NCI-H2196 (cell line): ENCODE results near the gene EPB41L4B.

ENCODE experiments used
- DNase-seq: peaks from one replicate; lab custom pipeline; 2025; ENCODE audit not compliant: unreplicated experiment; lab: John Stamatoyannopoulos, UW

Gene EPB41L4B

GRCh38 chr9:109321727-109322126 lies 868 bp upstream of the EPB41L4B start:
- DNase-seq = no peak

- DNase-seq = peak; percentile 8
Observed at GRCh38 chr9:109320331-109320741, 523 bp downstream of the EPB41L4B start.

- DNase-seq = no peak
Observed at GRCh38 chr9:109319626-109320241, 1.1 kb downstream of the EPB41L4B start.

GRCh38 chr9:109319017-109319625 lies 1.7 kb downstream of the EPB41L4B start:
- no peak for DNase-seq

DNA sequence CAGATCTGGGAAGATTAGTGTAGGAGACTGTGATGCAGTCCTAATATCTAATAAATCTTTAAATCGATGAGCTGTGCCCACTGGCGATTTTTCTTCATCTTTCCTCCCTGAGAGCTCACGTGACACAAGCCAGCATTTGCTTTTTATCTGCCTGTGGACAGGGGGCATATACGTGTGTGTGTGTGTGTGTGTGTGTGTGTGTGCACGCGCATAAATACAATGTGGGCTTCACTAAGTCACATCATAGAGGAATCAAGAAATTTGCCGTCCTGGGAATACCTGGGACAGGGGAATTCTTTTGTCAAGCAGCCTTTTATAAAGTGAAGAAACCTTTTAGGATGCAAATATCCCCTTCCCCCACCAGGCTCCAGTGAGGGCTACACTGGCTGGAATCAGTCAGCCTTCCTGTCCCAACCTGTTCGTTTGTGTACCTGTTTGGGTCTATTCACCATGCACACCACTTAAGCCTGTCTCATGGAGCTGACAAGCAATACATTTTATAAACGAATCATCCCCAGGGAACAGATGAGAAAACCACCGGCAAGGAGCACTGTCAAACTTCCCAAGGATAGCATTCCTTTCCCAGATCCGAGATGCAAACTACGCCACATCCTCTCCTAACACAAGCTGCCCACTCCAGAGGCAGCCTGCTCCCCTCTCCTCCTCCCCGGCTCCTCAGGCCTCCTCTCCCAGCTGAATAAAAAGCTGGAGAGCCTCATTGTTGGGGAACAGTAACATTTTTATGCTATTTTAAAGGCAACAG lies 2.7 kb downstream of the EPB41L4B start:
- no peak for DNase-seq

GRCh38 chr9:109317311-109317978 lies 3.4 kb downstream of the EPB41L4B start:
- peak; percentile 16 for DNase-seq

- DNase-seq = peak; percentile 93
Observed at GRCh38 chr9:109316207-109316640, 4.6 kb downstream of the EPB41L4B start.

DNA sequence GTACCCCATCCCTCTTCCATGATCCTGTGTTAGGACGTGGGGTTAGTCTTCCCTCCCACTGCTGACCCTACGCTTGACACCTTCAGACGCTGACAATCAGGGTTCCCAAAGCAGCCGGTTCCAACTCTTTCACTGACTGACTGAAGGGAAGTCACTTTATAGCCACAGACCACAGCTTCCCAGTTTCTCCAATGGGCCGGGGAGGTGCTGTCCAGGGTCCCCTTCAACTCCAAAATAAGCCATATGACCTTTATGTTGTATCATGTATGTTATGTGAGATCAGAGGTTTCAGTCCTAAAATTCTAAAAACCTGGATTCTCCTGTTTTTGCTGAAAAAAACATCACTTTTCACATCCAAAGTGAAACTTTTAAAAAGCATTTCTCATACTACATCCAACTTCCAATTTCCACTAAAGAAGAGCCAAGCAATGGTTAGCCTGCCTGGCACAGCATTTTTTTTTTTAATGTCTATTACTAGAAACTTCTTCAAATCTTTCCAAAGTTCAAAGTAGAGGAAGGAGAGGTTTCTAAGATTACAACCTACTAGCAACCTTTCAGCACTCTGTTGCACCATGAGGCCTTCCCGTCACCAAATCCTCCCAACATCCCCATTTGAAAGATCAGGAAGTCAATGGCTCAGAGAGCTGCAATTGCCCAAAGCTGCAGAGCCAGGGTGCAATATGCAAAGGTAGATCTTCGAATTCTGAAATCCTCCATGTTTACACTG lies 5.2 kb downstream of the EPB41L4B start:
- DNase-seq = no peak

DNA sequence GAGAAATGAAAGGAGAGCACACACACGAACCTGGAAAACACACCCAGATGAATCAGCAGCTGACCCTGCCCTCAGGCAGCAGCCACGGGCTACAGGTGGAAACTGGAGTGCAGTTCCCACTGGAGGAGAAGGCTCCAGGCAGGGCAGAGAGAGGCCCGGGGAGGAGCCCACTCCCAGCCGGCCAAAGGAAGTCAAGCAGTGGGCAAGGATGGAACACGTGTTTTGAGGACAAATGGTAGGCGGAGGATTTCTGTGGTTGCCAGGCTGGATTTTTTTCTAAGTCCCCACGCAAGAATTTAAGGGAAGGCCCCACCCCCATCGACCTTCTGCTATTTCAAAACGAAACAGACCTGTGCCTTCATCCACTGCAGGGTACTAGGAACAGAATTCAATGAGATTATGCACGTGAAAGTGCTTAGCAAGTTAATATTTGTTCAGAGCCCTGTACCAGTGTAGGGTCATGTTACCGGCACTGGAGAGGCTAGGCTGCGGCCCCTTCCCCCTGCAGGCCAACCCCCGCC lies 6.8 kb downstream of the EPB41L4B start:
- DNase-seq = no peak

DNA sequence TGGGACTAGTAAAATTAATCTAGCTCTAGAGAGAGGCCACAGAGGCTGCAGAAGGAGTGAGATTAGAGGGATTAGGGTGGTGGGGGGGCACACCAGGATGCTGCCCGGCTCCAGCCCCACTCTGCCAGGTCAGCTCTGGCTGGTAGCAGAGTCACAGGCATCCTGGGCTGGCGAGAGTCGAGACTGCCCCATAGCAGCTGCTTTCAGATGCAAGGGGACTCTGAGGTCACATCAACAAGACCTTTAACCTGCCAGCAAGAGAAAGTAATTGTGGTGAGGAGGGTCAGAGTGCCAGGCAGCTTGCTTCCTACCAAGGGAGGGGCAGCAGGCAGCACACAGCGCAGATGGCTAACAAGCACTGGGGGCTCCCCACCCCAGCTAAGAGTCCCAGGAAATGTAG lies 7.5 kb downstream of the EPB41L4B start:
- no peak for DNase-seq

- no peak for DNase-seq
Observed at GRCh38 chr9:109312783-109313182, 8.1 kb downstream of the EPB41L4B start.

- DNase-seq = no peak
Observed at GRCh38 chr9:109311731-109312130, 9.1 kb downstream of the EPB41L4B start.

GRCh38 chr9:109311286-109311685 lies 9.6 kb downstream of the EPB41L4B start:
- DNase-seq = peak; percentile 17

GRCh38 chr9:109310486-109310901 lies 10.4 kb downstream of the EPB41L4B start:
- no peak for DNase-seq

- no peak for DNase-seq
Observed at GRCh38 chr9:109309282-109309681, 11.6 kb downstream of the EPB41L4B start.

- no peak for DNase-seq
Observed at GRCh38 chr9:109307380-109308240, 13.2 kb downstream of the EPB41L4B start.

DNA sequence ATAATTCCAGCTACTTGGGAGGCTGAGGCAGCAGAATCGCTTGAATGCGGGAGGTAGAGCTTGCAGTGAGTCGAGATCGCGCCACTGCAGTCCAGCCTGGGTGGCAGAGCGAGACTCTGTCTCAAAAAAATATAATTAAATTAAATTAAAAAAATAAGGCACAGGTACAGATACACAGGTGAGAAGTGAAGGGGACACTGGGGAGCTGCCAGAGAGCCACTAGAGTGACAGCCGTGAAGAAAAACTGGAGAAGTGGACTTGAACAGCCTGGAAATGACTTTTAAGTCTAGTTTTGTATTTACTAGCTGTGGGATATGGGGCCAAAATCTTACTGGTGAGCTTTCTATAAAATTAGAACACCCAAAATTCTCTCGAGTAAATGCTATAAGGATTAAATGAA lies 15.1 kb downstream of the EPB41L4B start:
- no peak for DNase-seq

DNA sequence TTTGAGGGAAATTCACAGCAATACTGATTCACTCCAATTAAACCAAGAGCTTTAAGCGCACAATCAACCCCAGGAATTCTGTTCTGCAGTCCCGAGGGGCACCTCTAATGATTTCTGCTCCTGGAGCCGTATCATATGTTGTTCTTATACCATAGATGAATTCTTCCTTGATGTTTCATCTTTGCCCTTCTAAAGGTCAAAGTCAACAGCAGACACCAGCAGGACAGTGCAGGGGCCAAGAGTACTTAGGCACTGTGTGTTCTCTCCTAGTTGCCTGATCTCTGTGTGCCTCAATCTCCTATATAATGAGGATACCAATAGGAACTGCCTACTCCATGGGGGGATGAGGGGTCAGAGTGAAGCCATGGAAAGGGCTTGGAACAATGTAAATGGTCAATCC lies 16.5 kb downstream of the EPB41L4B start:
- no peak for DNase-seq

DNA sequence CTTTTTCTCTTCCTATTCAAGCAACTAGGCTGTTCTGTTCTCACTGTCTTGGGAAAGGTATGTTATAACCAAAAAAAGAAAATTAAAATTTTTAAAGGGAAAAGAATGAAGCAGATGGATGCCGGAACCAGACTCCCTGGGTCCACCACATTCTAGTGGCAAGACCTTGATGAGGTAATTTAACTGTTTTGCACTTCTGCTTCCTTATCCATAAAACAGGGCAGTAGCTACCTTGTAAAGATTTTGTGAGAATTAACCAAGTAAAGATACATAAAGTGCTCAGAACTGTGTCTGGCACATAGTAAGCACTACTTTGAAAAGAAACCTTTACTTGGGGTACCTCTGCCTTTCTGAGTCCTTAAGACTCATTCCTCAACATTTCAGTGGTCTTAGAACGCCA lies 17.0 kb downstream of the EPB41L4B start:
- DNase-seq = no peak

DNA sequence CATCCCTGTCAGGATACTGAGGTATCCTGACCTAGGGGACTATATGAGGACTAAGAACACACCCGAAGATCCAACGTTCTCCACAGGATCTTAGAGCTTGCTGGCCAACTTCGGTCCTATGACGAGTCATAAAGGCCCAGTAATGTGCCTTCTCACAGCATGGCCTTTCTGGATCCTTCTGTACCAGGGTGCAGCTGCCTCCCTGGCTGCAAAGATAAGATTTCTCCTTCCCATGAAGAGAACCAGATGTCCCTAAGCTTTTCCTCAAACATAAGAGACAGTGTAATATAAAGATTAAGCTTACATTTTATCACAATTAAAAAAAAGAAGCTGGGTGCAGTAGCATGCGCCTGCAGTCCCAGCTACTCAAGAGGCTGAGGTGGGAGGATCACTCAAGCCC lies 18.3 kb downstream of the EPB41L4B start:
- DNase-seq = no peak
